Measurements from ENCODE around the gene MINK1. TPM values are rescaled to one million over a fixed set of nuclear protein-coding genes. Genes with fewer than 3 reads are reported as not detected.

The MINK1 gene
- total and polyA plus RNA-seq, 2 of the 13 experiments (the other 11 are each of a cell fraction or from before 2014, with no cell fraction given) = 17.2 to 63.9 TPM

DNA sequence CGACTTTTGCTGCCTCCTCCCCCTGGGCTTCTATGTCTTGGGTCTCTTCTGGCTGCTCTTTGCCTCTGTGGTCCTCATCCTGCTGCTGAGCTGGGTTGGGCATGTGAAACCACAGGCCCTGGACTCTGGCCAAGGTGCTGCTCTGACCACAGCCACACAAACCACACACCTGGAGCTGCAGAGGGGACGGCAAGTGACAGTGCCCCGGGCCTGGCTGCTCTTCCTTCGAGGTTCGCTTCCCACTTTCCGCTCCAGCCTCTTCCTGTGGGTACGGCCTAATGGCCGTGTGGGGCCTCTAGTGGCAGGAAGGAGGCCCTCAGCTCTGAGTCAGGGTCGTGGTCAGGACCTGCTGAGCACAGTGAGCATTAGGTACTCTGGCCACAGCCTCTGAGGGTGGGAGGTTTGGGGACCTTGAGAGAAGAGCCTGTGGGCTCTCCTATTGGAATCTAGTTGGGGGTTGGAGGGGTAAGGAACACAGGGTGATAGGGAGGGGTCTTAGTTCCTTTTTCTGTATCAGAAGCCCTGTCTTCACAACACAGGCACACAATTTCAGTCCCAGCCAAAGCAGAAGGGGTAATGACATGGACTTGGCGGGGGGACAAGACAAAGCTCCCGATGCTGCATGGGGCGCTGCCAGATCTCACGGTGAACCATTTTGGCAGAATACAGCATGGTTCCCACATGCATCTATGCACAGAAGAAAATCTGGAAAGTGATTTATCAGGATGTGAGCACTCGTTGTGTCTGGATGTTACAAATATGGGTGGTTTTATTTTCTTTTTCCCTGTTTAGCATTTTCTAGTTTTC, 101.2 kb downstream of the MINK1 start:
- H3K79me2 ChIP-seq (ENCODE audit: insufficient read depth, low read length) = peaks cover 15% of the 10 kb centered on the region
- no TSS peak for BruUV-seq (replicated peaks)
- ATAC-seq (peak; percentile 91), DNase-seq (ENCODE audit: low spot score) (peak; percentile 46), FAIRE-seq (peak; percentile 56)
- 66% methylated on average over 7 of the region's 14 CpGs for WGBS (ENCODE audit: low lambda C conversion rate)
- ChIA-PET CTCF (ENCODE audit: low intra/inter-chr PET ratio, low total read pairs) (interaction anchor here (2.0 kb wide), 1 partner anchor 25 kb away, joined by 10 read pairs; no protein-coding TSS in a partner anchor), POLR2A (interaction anchor here (0.8 to 1.5 kb wide), 5 partner anchors 14 to 33 kb away, joined by 3 to 11 read pairs (median 4); partner anchors contain the start of genes ENO3, PFN1 and SPAG7)
- peak overlapping the region; percentile 69 for H3K4me2 ChIP-seq (ENCODE audit: low read depth, low read length)
- H3K27ac ChIP-seq (ENCODE audit: extremely low read length, insufficient read depth, low read length) = no peak overlapping the region
- no peaks in the 10 kb centered on the region for H3K9me3 ChIP-seq (ENCODE audit: low read length)
- peaks cover 22% of the 10 kb centered on the region for H3K4me1 ChIP-seq (ENCODE audit: insufficient read depth, low read length)
- in situ Hi-C loops (cut with HindIII; ENCODE audit: extremely low pct_ligation_motif_present, low pct_unique_long_range_greater_than_20kb) = no loop called here
- no peaks in the 10 kb centered on the region for H4K20me1 ChIP-seq (ENCODE audit: insufficient read depth, low read length)
- H2AFZ ChIP-seq (ENCODE audit: low read length) = no peak overlapping the region
- H3K36me3 ChIP-seq (replicated peaks in 1 of 2; ENCODE audit: control insufficient read depth in 1 of 2, insufficient read depth in 2 of 2, low read length in 2 of 2) = peaks cover 0 to 13% of the 10 kb centered on the region in 2 experiments; a peak in 3 of 5 replicates
- no peaks in the 10 kb centered on the region for H3K27me3 ChIP-seq (ENCODE audit: control insufficient read depth in 1 of 2, insufficient read depth in 2 of 2, low read length in 2 of 2)
- intact Hi-C loops (cut with micrococcal nuclease; ENCODE audit: unreplicated experiment) = loop anchor here (1.0 kb wide), 1 partner anchor 25 kb away; no protein-coding TSS in a partner anchor
- peak overlapping the region in 2 of 3 experiments; percentile 31 to 46; a peak in 2 of 6 replicates for H3K4me3 ChIP-seq (replicated peaks in 1 of 3; ENCODE audit: insufficient read depth in 1 of 3, low read depth in 2 of 3, low read length in 3 of 3)
- peak overlapping the region; percentile 17; the same call in 1 of the 2 replicates for H3K9ac ChIP-seq (ENCODE audit: insufficient read depth, low read depth, low read length)
- TF ChIP-seq POLR2A (IDR thresholded peaks at IDR 0.05; ENCODE audit: insufficient read depth in 1 of 2, low read depth in 2 of 2, low read length in 2 of 2) (peak in 1 of 2 experiments; percentile 64; a peak in 2 of 4 replicates), GABPB1 (CRISPR knock-in tag; IDR thresholded peaks at IDR 0.05) (peak; percentile 44), RFXANK (CRISPR knock-in tag; IDR thresholded peaks at IDR 0.05) (no peak), AKAP8 (CRISPR knock-in tag; IDR thresholded peaks at IDR 0.05) (0 out of 2 replicates have a peak, but pooled peaks have one; percentile 47), ATF1 (CRISPR knock-in tag; IDR thresholded peaks at IDR 0.05) (no peak), ZNF572 (CRISPR knock-in tag; IDR thresholded peaks at IDR 0.05) (0 out of 2 replicates have a peak, but pooled peaks have one; percentile 45), NR2F2 (IDR thresholded peaks at IDR 0.05; ENCODE audit: borderline replicate concordance, low read depth) (no peak), ZSCAN31 (CRISPR knock-in tag; IDR thresholded peaks at IDR 0.05; ENCODE audit: low read depth) (no peak), RAD21 (CRISPR knock-in tag; IDR thresholded peaks at IDR 0.05) (peak; percentile 62; the same call in 1 of the 2 replicates), MTA1 (CRISPR knock-in tag; IDR thresholded peaks at IDR 0.05; ENCODE audit: borderline replicate concordance) (peak; percentile 23; the same call in 1 of the 2 replicates), ZNF788 (CRISPR knock-in tag; IDR thresholded peaks at IDR 0.05; ENCODE audit: borderline replicate concordance) (no peak), ZNF451 (CRISPR knock-in tag; IDR thresholded peaks at IDR 0.05) (0 out of 2 replicates have a peak, but pooled peaks have one; percentile 54)
- TF ChIP-seq, protein P1, sequence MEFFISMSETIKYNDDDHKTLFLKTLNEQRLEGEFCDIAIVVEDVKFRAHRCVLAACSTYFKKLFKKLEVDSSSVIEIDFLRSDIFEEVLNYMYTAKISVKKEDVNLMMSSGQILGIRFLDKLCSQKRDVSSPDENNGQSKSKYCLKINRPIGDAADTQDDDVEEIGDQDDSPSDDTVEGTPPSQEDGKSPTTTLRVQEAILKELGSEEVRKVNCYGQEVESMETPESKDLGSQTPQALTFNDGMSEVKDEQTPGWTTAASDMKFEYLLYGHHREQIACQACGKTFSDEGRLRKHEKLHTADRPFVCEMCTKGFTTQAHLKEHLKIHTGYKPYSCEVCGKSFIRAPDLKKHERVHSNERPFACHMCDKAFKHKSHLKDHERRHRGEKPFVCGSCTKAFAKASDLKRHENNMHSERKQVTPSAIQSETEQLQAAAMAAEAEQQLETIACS (CRISPR knock-in tag; IDR thresholded peaks at IDR 0.05) = 0 out of 2 replicates have a peak, but pooled peaks have one; percentile 39
- TF ChIP-seq, protein P2, sequence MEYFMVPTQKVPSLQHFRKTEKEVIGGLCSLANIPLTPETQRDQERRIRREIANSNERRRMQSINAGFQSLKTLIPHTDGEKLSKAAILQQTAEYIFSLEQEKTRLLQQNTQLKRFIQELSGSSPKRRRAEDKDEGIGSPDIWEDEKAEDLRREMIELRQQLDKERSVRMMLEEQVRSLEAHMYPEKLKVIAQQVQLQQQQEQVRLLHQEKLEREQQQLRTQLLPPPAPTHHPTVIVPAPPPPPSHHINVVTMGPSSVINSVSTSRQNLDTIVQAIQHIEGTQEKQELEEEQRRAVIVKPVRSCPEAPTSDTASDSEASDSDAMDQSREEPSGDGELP (IDR thresholded peaks at IDR 0.05; ENCODE audit: borderline replicate concordance, low read depth) = no peak
- TF ChIP-seq, protein P3, sequence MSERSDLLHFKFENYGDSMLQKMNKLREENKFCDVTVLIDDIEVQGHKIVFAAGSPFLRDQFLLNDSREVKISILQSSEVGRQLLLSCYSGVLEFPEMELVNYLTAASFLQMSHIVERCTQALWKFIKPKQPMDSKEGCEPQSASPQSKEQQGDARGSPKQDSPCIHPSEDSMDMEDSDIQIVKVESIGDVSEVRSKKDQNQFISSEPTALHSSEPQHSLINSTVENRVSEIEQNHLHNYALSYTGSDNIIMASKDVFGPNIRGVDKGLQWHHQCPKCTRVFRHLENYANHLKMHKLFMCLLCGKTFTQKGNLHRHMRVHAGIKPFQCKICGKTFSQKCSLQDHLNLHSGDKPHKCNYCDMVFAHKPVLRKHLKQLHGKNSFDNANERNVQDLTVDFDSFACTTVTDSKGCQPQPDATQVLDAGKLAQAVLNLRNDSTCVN (CRISPR knock-in tag; IDR thresholded peaks at IDR 0.05; ENCODE audit: borderline replicate concordance) = no peak
- TF ChIP-seq, protein P4, sequence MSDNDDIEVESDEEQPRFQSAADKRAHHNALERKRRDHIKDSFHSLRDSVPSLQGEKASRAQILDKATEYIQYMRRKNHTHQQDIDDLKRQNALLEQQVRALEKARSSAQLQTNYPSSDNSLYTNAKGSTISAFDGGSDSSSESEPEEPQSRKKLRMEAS (IDR thresholded peaks at IDR 0.05) = 0 out of 2 replicates have a peak, but pooled peaks have one; percentile 12
- TF ChIP-seq, protein P5, sequence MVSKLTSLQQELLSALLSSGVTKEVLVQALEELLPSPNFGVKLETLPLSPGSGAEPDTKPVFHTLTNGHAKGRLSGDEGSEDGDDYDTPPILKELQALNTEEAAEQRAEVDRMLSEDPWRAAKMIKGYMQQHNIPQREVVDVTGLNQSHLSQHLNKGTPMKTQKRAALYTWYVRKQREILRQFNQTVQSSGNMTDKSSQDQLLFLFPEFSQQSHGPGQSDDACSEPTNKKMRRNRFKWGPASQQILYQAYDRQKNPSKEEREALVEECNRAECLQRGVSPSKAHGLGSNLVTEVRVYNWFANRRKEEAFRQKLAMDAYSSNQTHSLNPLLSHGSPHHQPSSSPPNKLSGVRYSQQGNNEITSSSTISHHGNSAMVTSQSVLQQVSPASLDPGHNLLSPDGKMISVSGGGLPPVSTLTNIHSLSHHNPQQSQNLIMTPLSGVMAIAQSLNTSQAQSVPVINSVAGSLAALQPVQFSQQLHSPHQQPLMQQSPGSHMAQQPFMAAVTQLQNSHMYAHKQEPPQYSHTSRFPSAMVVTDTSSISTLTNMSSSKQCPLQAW (CRISPR knock-in tag; IDR thresholded peaks at IDR 0.05) = peak; percentile 23; the same call in 1 of the 2 replicates
